NCI-H1092 treated with DMSO at 0.1 percent for 48 hours (cell line): ENCODE data around the gene SEMA3F.
"Not testable (repeated sequence)": the region's sequence is repeated elsewhere in the genome, so short reads cannot be mapped to it uniquely, and the experiment has no call there.

ENCODE experiments used
- DNase-seq: peaks from one replicate; lab custom pipeline; 2025; lab: John Stamatoyannopoulos, UW

SEMA3F gene

GRCh38 chr3:50211930-50212329, 56.8 kb downstream of the SEMA3F start:
- DNase-seq: no peak

- no peak for DNase-seq
Observed at GRCh38 chr3:50212502-50212901, 57.4 kb downstream of the SEMA3F start.

GRCh38 chr3:50212971-50213370, 57.8 kb downstream of the SEMA3F start:
- no peak for DNase-seq

GRCh38 chr3:50213373-50213772, 58.2 kb downstream of the SEMA3F start:
- DNase-seq: no peak

GRCh38 chr3:50214824-50215223, 59.7 kb downstream of the SEMA3F start:
- no peak for DNase-seq

GRCh38 chr3:50215529-50215928, 60.4 kb downstream of the SEMA3F start:
- no peak for DNase-seq

GRCh38 chr3:50217681-50218080, 62.6 kb downstream of the SEMA3F start:
- DNase-seq: no peak

- no peak for DNase-seq
Observed at GRCh38 chr3:50218448-50218847, 63.3 kb downstream of the SEMA3F start.

GRCh38 chr3:50219285-50219684, 64.2 kb downstream of the SEMA3F start:
- DNase-seq: no peak

- DNase-seq: no peak
Observed at GRCh38 chr3:50220109-50220508, 65.0 kb downstream of the SEMA3F start.

GRCh38 chr3:50221051-50221410, 65.9 kb downstream of the SEMA3F start:
- no peak for DNase-seq

GRCh38 chr3:50221411-50222168, 66.5 kb downstream of the SEMA3F start:
- no peak for DNase-seq

GRCh38 chr3:50222169-50222528, 67.0 kb downstream of the SEMA3F start:
- no peak for DNase-seq

GRCh38 chr3:50224639-50225038, 69.5 kb downstream of the SEMA3F start:
- DNase-seq: peak; percentile 1

- peak; percentile 30 for DNase-seq
Observed at GRCh38 chr3:50226888-50227389, 71.8 kb downstream of the SEMA3F start.

- DNase-seq: peak; percentile 74
Observed at GRCh38 chr3:50227390-50228183, 72.5 kb downstream of the SEMA3F start.

GRCh38 chr3:50228184-50228763, 73.2 kb downstream of the SEMA3F start:
- not testable (repeated sequence) for DNase-seq

GRCh38 chr3:50229490-50229889, 74.4 kb downstream of the SEMA3F start:
- no peak for DNase-seq

GRCh38 chr3:50230104-50230793, 75.1 kb downstream of the SEMA3F start:
- no peak for DNase-seq

- DNase-seq: no peak
Observed at GRCh38 chr3:50230794-50231125, 75.6 kb downstream of the SEMA3F start.

GRCh38 chr3:50231581-50231980, 76.5 kb downstream of the SEMA3F start:
- DNase-seq: no peak

GRCh38 chr3:50232303-50232702, 77.2 kb downstream of the SEMA3F start:
- DNase-seq: no peak
